Activated CD8-positive, alpha-beta memory T cell treated with anti-CD3 and anti-CD28 coated beads, Interleukin-2, amount 50 U/mL, for 1 hour (primary cell): ENCODE data around the gene RBM44.
"Not testable (repeated sequence)": the region's sequence is repeated elsewhere in the genome, so short reads cannot be mapped to it uniquely, and the experiment has no call there.

Source experiments
- DNase-seq: peaks from one replicate; pipeline ENCODE4 v3.0.0-alpha.2; 2020; ENCODE audit errors: extremely low read depth

RBM44 gene

DNA sequence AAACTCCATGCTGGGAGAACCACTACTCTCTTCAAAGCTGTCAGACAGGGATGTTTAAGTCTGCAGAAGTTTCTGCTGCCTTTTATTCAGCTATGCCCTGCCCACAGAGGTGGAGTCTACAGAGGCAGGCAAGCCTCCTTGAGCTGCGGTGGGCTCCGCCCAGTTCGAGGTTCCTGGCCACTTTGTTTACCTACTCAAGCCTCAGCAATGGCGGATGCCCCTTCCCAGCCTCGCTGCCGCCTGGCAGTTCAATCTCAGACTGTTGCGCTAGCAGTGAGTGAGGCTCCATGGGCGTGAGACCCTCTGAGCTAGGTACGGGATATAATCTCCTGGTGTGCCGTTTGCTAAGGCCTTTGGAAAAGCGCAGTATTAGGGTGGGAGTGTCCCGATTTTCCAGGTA lies 50.4 kb downstream of the RBM44 start:
- DNase-seq, result not testable (repeated sequence)

DNA sequence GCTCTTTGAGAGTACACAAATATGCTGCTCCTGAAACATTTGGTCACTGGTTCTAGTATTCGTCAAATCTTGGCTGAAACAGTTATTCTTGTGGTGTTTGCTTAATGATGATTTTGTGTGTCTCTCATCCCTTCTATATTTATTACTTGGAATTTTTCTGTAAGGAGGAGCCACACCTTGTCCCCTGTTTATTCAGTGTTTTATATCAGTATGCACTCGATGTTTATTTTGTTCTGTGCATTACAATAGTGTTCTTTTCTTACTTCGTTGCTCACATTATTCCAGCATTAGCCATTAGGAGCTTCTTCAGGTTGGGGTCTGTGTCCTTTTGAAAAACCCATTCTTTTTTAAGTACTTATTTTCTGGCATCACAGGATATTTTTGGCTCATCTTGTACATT lies 55.7 kb downstream of the RBM44 start:
- DNase-seq, result no peak

DNA sequence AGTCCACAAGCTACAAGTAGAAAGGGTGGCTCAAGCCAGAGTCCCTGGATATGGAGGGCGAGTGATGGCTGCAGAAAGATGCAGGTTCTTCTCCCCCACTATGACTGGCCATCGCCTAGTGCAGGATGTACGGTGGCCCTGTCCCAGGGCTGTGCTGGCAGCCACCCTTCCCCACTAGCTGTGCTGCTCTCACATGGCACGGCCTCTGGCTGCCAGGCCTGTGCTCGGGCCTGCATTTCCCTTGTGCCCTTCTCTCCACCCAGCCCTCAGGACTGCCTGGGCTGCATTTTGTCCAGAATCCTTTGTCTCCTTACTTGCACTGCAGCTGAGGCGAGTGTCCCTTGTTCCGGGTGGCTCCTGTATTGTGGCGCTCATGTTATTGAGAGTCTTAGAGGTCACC lies 59.2 kb downstream of the RBM44 start:
- DNase-seq, result no peak

DNA sequence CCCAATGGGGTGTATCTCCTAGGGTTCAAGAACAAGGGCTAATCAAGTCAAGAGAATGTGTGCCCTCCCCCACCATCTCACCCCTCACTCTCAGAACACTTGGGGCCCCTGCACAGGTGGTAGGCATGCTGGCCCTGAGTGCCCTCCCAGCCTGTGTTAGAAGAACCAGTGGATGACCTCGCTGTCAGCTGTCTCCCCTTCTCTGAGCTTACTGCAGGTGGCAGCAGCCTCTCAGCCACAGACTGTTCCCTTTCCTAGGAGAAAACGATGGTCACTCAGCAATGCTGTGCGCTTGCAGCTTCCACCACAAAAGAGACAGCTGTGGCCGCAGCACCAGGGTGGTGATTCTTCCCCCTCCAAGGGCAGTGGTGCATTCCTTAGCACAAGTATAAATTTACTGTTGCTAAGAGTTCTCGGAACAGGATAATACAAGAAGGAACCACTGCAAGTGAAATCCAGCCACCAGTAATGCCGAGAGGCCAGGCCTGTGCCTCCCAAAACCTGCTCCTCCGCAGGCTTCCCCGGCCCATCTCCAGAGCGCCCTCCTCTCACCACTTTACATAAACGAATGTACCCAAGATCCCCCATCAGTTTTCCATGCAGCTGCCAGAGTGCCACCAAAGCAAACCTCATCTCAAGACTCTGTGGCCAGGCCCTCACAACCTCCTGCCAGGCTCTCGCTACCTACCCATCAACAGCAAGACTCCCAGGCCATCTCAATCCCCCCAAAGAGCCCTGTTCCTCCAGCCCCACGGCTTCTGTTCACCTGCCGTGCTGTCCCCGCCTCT lies 59.9 kb downstream of the RBM44 start:
- DNase-seq, result no peak

DNA sequence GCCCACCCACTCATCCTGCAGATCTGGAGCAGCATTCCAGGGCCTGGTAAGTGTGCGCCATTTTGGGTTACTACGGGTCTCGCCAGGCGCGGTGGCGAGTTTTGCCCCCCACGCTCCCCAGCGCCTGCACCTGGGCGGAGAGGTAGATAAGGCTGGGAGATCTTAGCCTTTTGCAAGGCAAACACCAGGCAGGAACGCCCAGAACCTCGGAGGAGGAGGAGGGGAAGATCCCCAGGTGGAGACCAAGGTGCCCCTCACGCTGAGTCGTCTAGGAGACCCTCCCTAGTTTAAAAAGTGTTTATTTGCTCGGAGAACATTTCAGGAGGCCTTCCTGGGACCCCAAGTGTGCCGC lies 60.5 kb downstream of the RBM44 start:
- DNase-seq, result no peak

DNA sequence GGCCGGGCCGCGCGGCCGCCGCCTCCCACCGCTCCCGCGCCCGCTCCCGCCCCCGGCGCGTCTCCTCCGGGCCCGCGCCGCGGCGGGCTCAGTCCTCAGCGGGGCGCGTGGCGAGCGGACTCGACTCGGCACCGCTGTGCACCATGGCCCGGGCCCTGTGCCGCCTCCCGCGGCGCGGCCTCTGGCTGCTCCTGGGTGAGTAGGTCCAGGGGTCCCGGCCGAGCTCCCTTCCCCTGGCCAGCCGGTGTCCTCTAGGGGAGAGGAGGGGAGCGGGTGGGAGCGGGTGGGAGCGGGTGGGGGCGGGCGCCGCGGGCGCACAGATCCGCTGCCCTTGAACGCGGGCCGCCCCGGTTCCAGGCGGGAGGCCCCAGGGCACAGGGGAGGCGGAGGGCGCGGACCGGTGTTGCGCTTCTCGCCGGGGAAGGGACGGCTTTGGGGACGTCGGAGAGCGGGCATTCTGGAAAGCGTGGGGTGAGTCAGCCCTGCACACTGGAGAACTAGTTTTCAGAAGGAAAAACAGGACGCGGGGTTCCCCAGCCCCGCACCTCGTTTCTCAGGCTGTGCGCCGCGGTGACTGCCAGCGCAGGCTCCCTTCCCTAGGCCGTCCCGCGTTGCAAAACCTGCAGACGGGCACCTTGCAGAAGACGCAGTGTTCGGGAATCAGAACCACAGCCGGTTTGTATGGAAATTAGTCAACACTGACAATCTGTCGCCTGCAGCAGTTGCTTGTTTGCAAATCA lies 61.1 kb downstream of the RBM44 start, which contains the start of gene RAMP1:
RAMP1 (plus strand) TSS at position 91 of the 740 bp plus-strand sequence; CDS start at position 144, 53 bp downstream.
- no peak for DNase-seq

DNA sequence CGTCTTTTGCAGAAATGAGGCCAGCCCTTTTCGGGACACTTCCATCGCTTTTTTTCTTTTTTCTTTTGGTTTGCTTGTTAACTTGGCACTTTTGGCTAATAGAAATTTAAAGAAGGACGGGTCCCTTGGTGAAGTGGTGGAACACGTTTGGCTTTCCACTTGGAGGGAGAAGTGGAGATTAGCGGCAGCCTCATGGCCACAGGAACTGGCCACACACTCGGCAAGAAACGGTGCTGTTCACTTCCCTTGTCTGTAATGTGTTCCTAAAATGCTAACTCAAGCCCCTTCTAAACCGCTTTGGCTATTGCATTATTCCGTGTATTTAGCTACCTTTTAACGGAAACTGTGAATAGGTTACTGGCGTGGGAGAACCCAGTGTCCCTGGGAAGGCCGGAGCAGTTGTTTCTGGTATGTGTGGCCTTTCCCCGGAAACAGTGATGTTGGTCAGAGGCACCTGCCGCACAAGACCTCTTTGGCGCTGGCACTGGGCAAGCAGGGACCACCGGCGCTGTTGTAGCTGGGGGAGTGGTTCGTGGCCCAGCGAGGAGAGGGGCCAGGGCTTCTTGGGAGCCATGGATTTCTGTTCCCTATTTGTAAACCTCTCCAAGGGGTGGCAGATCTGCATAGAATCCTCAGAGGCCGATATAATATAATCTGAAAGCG lies 61.8 kb downstream of the RBM44 start:
- DNase-seq, result no peak

DNA sequence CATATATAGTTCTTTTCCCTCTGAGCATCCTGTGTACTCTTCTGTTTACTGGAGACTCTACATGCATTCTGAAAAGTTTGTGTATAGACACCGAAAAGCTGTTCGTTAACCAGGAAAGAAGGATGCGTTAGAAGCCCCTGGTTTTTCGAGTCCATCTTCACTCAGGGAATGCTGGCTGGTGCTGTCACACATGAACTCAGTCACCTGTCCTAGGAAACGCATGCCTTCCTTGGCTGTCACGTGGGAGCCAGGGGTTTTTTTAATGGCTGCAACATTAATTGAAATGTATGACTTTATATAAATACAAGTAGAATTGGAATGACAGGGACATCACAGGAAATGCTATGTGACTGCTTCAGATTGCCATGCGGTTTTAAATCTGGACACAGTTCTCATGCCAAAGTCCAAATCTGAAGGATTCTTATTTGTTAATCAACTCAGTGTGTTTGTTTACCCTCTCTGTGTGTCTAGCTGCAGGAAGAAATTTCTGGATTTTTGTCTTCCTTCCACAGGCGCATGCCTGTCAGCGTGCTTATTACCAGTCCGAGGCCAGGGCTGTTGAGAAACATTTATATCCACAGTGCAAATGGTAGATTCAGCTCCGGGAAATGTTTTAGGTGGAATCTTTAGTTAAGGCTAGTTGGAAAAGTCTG lies 63.4 kb downstream of the RBM44 start:
- no peak for DNase-seq

DNA sequence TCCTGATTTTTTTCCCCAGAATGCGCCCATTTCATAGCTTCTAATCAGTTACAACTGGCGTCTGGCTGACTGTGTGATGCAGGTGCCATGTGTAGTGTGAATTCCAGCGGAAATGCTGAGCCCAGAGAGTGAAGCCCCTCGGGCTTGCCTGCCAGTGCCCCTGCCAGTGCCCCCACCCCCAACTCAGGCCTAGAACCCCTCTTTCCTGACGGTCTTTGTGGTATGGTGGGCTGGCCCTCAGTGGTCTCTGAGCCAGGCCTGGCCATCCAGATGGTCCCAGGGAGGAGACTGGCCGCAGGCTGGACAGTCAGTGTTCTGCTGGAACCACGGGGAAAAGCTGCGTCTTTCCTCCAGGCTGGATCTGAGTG lies 63.9 kb downstream of the RBM44 start:
- no peak for DNase-seq

DNA sequence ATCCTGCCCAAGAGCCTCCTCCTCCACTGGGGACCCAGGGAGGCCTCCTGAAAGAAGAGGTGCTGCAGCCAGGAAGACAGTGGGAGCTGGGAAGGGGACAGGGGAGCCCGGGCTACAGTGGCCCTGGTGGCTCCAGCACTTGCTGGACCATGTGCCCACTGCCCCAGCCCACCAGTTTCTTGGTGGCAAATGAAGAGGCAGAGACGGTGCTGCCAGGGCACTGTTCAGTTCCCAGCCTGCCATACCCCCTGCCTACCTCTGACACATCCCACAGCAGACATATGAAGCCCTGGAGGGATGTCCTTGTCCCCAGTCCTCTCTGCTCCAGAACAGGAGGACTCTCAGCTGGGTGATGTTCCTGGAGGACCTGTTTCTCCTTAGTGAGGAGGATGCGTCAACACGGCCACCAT lies 64.5 kb downstream of the RBM44 start:
- DNase-seq, result no peak

DNA sequence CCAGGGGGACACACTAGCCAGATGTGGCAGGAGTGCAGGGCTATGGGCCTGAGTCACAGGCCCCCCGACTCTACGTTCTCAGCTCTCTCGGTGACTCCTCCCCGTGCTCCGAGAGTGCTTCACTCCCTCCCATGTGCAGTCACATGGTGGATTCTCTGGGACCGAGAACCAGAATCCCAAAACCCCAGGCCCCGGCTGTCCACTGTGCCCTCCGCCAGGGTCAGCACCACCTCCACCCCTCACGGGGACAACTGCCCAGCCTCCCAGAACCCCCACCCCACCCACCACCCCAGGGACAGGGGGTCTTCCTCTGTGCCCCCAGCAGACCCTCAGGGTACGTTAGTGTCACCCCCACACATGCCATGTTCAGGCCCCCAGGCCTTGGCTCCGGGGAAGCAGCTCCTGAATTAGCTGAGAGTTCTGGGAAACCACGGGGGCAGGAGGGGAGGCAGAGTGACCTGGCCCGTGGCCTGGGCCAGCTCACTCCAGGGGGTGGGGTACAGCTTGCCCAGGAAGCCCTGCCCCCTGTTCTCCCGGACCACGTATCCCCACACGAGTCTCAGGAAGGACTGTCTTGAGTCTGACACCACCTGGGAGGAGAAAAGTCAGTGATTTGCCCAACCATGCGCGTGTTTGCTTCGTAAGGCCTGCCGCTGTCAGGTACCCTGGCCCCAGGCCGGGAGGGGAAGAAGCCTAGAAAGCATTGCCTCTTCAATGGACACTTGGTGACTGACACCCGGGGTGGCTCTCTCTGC lies 65.3 kb downstream of the RBM44 start:
- DNase-seq, result no peak

DNA sequence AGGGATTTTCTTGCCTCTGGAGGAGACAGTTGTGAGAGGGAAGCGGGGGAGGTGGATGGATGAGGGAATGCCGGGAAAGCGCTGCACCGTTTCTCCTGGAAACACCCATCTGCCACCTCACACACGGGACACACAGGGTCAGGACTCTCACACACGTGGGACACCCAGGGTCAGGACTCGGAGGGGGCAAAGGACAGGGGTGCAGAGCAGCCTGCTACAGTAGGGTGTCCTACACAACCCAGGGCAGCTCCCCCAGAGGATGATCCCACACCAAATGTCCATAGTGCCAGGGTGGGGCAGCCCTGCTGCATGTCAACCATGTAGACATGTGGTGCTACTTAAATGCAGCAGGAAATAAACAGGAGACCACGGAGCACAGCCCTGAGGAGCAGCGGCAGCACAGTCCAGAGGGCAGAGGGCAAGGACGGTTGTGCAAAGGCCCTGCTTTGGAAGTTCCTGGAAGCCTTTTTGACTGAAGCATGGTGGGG lies 65.9 kb downstream of the RBM44 start:
- DNase-seq, result no peak

DNA sequence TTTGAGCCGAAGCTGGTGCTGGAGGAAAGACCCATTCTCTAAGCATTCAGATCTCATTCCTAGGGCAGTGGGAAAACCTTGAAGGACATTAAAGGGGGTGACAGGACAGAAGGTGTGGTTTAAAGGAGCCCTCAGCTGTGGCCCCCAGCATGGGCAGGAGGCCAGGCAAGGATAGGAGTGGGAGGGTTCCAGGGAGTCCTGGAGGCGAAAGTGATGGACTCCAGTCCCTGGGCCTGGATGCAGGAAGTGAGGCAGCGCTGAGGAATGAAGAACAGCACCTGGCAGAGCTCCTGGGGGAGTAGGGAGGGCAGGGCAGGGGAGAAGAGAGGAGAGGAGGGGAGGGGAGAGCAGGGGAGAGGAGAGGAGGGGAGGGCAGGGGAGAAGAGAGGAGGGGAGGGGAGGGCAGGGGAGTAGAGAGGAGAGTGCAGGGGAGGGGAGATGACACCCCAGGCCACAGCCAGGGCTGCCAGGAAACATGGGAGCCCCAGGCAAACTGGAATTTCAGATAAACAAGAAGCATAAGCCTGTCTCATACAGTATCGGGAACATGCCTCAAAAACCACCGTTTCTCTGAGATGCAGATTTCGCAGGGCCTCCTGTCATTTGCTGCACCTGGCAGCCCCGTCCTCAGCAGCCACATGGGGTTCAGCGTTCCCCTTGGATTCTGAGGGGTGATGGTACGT lies 66.5 kb downstream of the RBM44 start:
- DNase-seq, result no peak

DNA sequence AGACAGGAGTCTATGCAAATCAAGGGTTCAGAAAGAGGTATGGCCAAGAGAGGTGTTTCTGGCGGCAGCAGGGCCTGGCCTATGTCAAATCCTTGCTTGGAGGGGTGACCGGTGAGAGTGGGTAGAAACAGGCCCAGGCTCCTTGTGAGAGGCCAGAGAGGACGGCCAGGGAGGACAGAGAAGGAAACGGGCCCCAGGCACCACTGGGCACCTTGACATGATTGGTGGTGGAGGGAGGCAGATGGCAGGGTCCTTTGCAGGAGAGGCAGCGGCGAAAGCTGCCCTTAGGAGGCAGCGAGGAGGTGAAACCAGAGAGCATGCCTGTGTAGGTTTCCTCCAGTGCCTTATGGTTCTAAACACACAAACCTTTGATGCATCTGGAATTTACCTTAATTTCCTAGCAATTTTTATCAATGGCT lies 67.1 kb downstream of the RBM44 start:
- no peak for DNase-seq

DNA sequence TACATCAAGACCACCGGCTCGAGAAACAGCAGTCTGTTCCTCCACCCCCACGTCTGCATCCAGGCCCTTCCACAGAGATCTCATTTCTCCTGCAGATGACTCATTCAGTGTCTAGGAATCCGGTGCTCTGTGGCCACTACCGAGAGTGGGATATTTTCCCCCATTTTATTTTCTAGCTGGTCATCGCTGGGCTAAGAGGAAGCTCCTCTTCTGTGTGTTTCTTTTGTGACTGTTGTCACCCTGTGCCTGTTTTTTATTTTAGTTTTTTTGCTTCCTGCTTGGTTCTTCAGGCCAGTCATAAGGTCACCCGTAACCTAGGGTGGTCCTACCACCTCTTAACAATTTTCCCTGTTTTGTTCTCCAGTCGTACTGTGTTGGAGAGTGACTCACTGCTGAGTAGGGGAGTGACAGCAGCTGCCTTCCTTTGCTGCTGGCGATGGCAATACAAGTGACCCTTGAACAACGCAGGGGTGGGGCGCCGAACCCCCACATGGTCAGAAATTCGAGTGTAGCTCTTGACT lies 67.6 kb downstream of the RBM44 start:
- no peak for DNase-seq

DNA sequence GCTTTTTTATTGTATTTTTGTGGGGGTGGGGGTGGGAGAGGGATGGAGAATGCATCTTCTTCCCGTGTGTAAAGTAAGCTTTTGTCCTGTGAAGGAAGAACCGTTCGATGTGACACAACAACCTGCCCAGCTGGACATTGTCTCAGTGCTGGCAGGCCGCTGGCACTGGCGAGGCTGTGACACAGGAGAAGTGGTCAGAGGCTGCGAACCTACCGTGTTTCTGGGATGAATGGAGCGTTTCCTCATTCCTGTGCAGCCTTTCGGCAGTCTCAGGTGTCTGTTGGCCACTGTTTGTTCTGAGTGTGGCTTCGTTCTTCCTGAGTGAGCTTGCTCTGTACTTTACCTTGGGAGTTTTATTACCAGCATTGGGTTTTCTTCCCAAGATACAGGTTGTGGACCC lies 68.9 kb downstream of the RBM44 start:
- no peak for DNase-seq

DNA sequence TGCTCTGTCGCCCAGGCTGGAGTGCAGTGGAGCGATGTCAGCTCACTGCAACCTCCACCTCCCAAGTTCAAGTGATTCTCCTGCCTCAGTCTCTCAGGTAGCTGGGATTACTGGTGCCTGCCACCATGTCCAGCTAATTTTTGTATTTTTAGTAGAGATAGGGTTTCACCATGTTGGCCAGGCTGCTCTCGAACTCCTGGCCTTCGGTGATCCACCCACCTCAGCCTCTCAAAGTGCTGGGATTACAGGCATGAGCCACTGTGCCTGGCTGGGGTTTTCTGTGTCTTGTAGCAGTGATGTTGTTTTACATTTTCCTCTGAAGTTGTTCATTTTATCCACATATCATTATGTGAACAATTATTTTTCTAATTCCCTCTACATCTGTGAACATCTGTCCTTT lies 69.5 kb downstream of the RBM44 start:
- not testable (repeated sequence) for DNase-seq

DNA sequence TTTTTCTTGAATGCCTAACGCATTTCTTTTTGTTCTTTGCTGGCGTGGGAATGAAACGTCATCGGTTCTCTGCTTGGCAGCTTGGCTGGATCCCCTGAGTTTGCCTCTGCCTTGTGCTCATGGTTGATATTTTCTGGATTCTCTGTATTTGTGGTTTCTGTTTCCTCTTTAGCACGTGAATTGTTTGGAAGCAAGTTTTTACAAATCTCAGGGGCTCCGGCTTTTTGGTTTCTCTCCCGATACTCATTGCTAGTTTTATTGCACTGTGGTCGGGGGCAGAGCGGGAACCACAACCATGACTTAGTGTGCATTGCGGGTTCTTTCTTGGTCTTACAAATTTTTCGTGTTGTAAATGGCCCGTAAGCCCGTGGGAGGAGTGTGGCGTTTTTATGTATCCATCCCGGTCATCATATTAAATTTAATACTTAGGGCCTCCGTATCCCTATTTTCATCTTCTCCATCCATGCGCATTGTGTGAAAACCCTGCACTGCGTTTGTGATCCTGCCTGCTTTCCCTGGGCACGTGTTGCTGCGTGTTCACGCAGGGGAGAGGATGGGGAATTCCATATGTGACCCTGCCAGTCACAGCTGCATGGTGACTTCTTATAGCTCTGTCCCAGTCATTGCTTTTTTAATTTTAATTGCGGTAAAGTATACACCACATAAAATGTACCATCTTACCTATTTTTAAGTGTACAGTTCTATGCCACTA lies 70.2 kb downstream of the RBM44 start:
- no peak for DNase-seq

DNA sequence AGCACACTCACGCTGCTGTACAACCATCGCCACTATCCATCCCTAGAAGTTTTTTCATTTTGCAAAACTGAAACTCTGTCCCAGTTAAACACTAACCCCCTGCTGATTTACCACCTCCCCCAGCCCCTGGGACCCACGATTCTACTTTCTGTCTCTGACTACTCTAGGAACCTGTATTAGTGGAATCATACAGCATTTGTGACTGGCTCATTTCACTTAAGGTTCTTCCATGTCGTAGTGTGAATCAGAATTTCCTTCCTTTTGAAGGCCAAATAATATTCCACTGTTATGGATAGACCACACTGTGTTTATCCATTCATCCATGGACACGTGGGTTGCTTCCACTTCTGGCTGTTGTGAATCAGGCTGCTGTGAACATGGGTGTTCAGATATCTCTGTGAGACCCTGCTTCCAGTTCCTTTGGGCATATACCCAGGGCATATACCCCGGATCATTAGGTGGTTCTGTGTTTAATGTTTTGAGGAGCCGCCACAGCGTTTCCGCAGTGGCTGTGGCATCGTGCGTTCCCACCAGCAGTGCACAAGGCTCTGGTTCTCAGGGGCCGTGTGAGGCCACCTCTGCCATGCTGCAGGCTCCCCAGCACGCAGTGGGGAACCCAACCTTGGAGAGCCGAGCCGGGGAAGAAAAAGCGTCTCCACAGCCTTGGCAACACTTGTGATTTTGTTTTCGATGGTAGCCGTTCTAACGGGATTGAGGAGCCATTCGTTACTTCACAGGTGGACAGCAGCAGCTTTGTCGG lies 70.9 kb downstream of the RBM44 start:
- DNase-seq, result no peak
